Transverse colon (tissue), 4 donors: Measurements from ENCODE around the gene RAET1E.
A peak's percentile ranks its signal among the peaks of the same experiment; 100 is the strongest.

Experiments used
- CTCF ChIP-seq, 5 experiments: fragments of 200-600 bp in 3 of 5; fragments of 450-650 bp in 2 of 5; sonication (generic) in 3 of 5; IDR thresholded peaks; 1 replicate in 2 of 5; 2 replicates in 3 of 5; pipeline ENCODE4 v1.5.1; 2016 to 2017; ENCODE audit warnings: antibody characterized with exemption in 5 of 5, inconsistent platforms in 3 of 5, mild to moderate bottlenecking in 2 of 5, moderate library complexity in 1 of 5
- EP300 ChIP-seq: sonication (generic); formaldehyde crosslinking; IDR thresholded peaks from one replicate; pipeline ENCODE4 v1.6.1; 2017; ENCODE audit warnings: antibody characterized with exemption, low read depth
- POLR2A ChIP-seq: fragments of 450-650 bp; IDR thresholded peaks from one replicate; pipeline ENCODE4 v1.6.1; 2016; ENCODE audit warnings: antibody characterized with exemption, mild to moderate bottlenecking, moderate library complexity
- POLR2AphosphoS5 ChIP-seq, 3 donors: sonication (generic); formaldehyde crosslinking; IDR thresholded peaks; one replicate each; pipeline ENCODE4 v1.6.1; 2016; ENCODE audit warnings: antibody characterized with exemption in 3 of 3

GRCh38 chr6:149897015-149897697 lies 757 bp downstream of the RAET1E start:
- TF ChIP-seq CTCF (IDR thresholded peaks at IDR 0.05) (no peak), POLR2AphosphoS5 (IDR thresholded peaks at IDR 0.05) (peak in 2 of 3 donors; percentile 27 to 41), EP300 (no peak), POLR2A (no peak)
